Vagina (tissue), 2 donors: Measurements from ENCODE around the gene NBPF6. TPM values are rescaled to one million over a fixed set of nuclear protein-coding genes. Genes with fewer than 3 reads are reported as not detected.
"Not testable (repeated sequence)": the region's sequence is repeated elsewhere in the genome, so short reads cannot be mapped to it uniquely, and the experiment has no call there.

Source experiments
- DNase-seq, 2 donors: peaks; one replicate each; pipeline ENCODE4 v3.0.0-alpha.2; 2017; ENCODE audit errors: extremely low spot score in 2 of 2
- H3K27ac ChIP-seq: fragments of 200-600 bp; sonication (generic); one replicate; pipeline ENCODE4 v1.5.1; 2019
- H3K27me3 ChIP-seq: fragments of 200-600 bp; sonication (generic); one replicate; pipeline ENCODE4 v1.5.1; 2019
- H3K36me3 ChIP-seq, 2 donors: fragments of 200-600 bp; sonication (generic); one replicate each; pipeline ENCODE4 v1.5.1; 2017 to 2019
- H3K4me1 ChIP-seq: fragments of 200-600 bp; sonication (generic); one replicate; pipeline ENCODE4 v1.5.1; 2019
- H3K4me3 ChIP-seq, 2 donors: fragments of 200-600 bp; sonication (generic); 1 replicate in 1 of 2; 2 replicates in 1 of 2; pipeline ENCODE4 v1.5.1; 2016 to 2019
- H3K9me3 ChIP-seq: fragments of 200-600 bp; sonication (generic); one replicate; pipeline ENCODE4 v1.5.1; 2019
- CTCF ChIP-seq, 3 experiments: fragments of 450-650 bp in 2 of 3; fragments of 200-600 bp in 1 of 3; sonication (generic) in 1 of 3; IDR thresholded peaks; one replicate each; pipeline ENCODE4 v1.5.1; 2017 to 2019; ENCODE audit warnings: antibody characterized with exemption in 3 of 3, mild to moderate bottlenecking in 2 of 3, moderate library complexity in 2 of 3
- POLR2A ChIP-seq, 2 donors: fragments of 450-650 bp; IDR thresholded peaks; one replicate each; pipeline ENCODE4 v1.6.1; 2017; ENCODE audit warnings: antibody characterized with exemption in 2 of 2, mild to moderate bottlenecking in 2 of 2, moderate library complexity in 2 of 2
- POLR2AphosphoS5 ChIP-seq, 2 donors: sonication (generic); formaldehyde crosslinking; IDR thresholded peaks; one replicate each; pipeline ENCODE4 v1.9.0; 2017; ENCODE audit warnings: antibody characterized with exemption in 2 of 2, mild to moderate bottlenecking in 2 of 2, low read depth in 1 of 2; ENCODE audit not compliant: insufficient read depth in 1 of 2
- intact Hi-C: fragments of 100-400 bp; cut with DNase I; formaldehyde crosslinking; loops from one replicate; pipeline ENCODE4 v1.15.1; 2023
- total RNA-seq: library from RNA; depleted of rRNA; stranded (reverse); fragments of >200 nt; gene quantifications from one replicate; pipeline ENCODE4 v1.2.3, GENCODE V29; 2016

The NBPF6 gene
- total RNA-seq, 1 donor from 2014 or later, result not detected

GRCh38 chr1:108470750-108471149 lies 20.6 kb downstream of the NBPF6 start:
- intact Hi-C loops, result not testable (repeated sequence)

GRCh38 chr1:108474516-108474915 lies 24.4 kb downstream of the NBPF6 start:
- DNase-seq, H3K27me3 ChIP-seq, H3K4me3 ChIP-seq, H3K27ac ChIP-seq, intact Hi-C loops, H3K36me3 ChIP-seq, H3K9me3 ChIP-seq, H3K4me1 ChIP-seq: not testable (repeated sequence)

More at GRCh38 chr1:108470750-108471149, 20.6 kb downstream of the NBPF6 start:
- H3K36me3 ChIP-seq, H3K27me3 ChIP-seq, H3K9me3 ChIP-seq, DNase-seq, H3K4me3 ChIP-seq, H3K27ac ChIP-seq, H3K4me1 ChIP-seq: not testable (repeated sequence)

- no peaks in the 10 kb centered on the region for H3K4me1 ChIP-seq
- no peak overlapping the region for H3K4me3 ChIP-seq
- TF ChIP-seq POLR2AphosphoS5 (IDR thresholded peaks at IDR 0.05; ENCODE audit: insufficient read depth in 1 of 2, low read depth in 1 of 2) (no peak), CTCF (IDR thresholded peaks at IDR 0.05) (no peak), POLR2A (IDR thresholded peaks at IDR 0.05) (no peak)
- H3K36me3 ChIP-seq, result no peaks in the 10 kb centered on the region
- DNase-seq, result no peak
- no peak overlapping the region for H3K27ac ChIP-seq
- no peaks in the 10 kb centered on the region for H3K27me3 ChIP-seq
- H3K9me3 ChIP-seq, result peaks cover 3% of the 10 kb centered on the region
- intact Hi-C loops, result no loop called here
Observed at GRCh38 chr1:108478429-108479015, 28.4 kb downstream of the NBPF6 start.

- DNase-seq, result no peak
- intact Hi-C loops, result no loop called here
- Histone ChIP-seq H3K9me3 (peaks cover 3% of the 10 kb centered on the region), H3K27me3 (no peaks in the 10 kb centered on the region), H3K27ac (no peak overlapping the region), H3K4me1 (no peaks in the 10 kb centered on the region), H3K4me3 (no peak overlapping the region), H3K36me3 (no peaks in the 10 kb centered on the region)
- TF ChIP-seq CTCF (IDR thresholded peaks at IDR 0.05) (no peak), POLR2AphosphoS5 (IDR thresholded peaks at IDR 0.05; ENCODE audit: insufficient read depth in 1 of 2, low read depth in 1 of 2) (no peak), POLR2A (IDR thresholded peaks at IDR 0.05) (no peak)
Observed at GRCh38 chr1:108482708-108483107, 32.6 kb downstream of the NBPF6 start.

- DNase-seq, H3K36me3 ChIP-seq, H3K27ac ChIP-seq, H3K4me3 ChIP-seq, H3K4me1 ChIP-seq, H3K27me3 ChIP-seq, H3K9me3 ChIP-seq, intact Hi-C loops: not testable (repeated sequence)
Observed at GRCh38 chr1:108485990-108486389, 35.8 kb downstream of the NBPF6 start.

- H3K36me3 ChIP-seq, H3K9me3 ChIP-seq, H3K27me3 ChIP-seq, H3K27ac ChIP-seq, intact Hi-C loops, H3K4me1 ChIP-seq, H3K4me3 ChIP-seq, DNase-seq: not testable (repeated sequence)
Observed at GRCh38 chr1:108486707-108487106, 36.6 kb downstream of the NBPF6 start.

- H3K9me3 ChIP-seq, DNase-seq, intact Hi-C loops, H3K27ac ChIP-seq, H3K27me3 ChIP-seq, H3K4me1 ChIP-seq, H3K36me3 ChIP-seq, H3K4me3 ChIP-seq: not testable (repeated sequence)
Observed at GRCh38 chr1:108495008-108495407, 44.9 kb downstream of the NBPF6 start.

- DNase-seq, H3K27me3 ChIP-seq, H3K4me3 ChIP-seq, intact Hi-C loops, H3K27ac ChIP-seq, H3K9me3 ChIP-seq, H3K4me1 ChIP-seq, H3K36me3 ChIP-seq: not testable (repeated sequence)
Observed at GRCh38 chr1:108496856-108497255, 46.7 kb downstream of the NBPF6 start.
